Middle frontal gyrus (tissue), 1 donor: ENCODE results near the gene CDH23.

ENCODE experiments used
- DNase-seq: peaks from one replicate; pipeline ENCODE4 v3.0.0-alpha.2; 2015; ENCODE audit warnings: low spot score; ENCODE audit errors: extremely low spot score

Gene CDH23

GRCh38 chr10:71795248-71795647 is 398.5 kb downstream of the CDH23 start:
- DNase-seq: no peak

DNA sequence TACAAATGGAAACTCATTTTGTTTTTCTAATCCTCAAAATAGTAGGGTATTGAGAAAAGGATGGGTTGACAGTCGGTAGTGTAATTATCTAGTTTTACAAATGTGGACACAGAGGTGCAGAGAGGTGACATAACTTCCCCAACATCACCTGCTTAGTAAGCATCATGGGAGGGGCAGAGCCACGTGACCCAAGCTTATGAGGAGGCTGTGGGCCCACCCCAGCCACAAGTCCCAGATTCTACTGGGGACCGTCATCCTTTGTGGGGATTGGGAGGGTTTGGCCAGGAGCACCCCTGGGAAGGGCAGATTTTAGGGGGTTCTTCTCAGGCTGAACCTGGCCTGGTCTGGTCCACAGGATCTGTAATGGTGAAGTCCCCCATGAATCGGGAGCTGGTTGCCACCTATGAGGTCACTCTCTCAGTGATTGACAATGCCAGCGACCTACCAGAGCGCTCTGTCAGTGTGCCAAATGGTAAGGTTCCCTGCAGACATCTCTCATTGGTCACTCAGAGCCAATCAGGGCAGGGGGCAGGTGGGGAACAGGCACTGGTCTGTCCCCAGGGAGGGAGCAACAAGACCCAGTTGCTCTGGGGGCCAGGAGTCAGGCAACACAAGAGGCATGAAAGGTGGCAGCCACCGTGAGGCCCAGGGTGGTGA is 400.2 kb downstream of the CDH23 start:
- no peak for DNase-seq

- DNase-seq: no peak
These were observed 401.0 kb downstream of the CDH23 start for GRCh38 chr10:71797533-71798307.

GRCh38 chr10:71798308-71798624 is 401.5 kb downstream of the CDH23 start:
- DNase-seq: no peak

GRCh38 chr10:71799112-71799511 is 402.4 kb downstream of the CDH23 start:
- DNase-seq: no peak

DNA sequence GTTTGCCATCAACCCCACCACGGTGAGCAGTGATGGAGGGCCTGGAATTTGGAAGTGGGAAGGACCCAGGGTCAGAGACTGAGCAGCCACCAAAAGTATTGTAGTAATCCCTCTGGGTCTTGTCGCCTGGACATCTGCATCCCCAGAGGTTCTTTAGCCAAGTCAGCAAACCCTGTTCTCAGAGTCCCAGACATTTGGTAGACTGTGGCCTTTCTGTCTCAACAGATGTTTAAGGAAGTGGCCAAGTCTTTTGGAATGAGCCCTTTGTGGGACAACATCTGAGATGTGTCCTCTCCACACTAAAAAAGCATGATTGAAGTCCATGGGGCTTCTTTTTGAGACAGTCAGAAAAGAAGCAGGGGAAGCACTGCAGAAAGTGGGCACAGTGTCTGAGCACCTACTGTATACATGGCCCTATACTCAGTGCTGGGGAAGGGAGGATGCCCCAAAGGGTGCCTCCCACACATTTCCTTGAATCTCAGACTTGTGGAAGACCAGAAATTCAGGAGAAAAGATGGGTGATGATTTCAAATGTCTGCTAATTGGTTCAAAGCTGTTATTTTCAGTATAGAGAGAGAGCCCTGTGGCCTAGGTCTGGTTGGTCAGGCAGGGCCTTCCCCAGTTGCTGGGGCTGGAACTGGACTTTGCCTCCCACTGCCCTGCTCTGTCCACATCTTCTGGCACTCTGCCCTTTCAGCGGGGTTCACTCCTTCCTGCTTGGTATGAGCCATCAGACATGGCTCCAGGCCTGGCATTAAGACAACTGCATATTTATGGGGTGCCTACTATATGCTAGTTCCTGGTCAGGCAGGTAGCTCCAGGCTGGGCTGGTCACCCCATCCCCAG is 403.1 kb downstream of the CDH23 start:
- no peak for DNase-seq

DNA sequence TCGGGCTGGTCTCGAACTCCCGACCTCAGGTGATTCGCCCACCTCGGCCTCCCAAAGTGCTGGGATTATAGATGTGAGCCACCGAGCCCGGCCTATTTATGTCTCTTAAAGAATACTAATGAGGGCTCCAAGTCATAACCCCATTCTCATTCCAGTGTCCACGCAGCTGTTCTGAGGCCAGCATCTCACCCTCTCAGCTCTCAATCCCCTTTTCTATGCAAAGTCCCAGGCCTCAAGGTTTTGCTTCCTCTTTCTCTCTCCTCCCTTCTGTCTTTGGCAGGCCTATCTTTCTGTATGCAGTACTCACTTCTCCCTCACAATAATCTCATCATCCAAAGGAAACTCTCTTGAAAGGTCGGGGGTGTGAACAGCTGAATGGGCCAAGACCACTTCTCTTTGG is 404.6 kb downstream of the CDH23 start:
- DNase-seq: no peak

DNA sequence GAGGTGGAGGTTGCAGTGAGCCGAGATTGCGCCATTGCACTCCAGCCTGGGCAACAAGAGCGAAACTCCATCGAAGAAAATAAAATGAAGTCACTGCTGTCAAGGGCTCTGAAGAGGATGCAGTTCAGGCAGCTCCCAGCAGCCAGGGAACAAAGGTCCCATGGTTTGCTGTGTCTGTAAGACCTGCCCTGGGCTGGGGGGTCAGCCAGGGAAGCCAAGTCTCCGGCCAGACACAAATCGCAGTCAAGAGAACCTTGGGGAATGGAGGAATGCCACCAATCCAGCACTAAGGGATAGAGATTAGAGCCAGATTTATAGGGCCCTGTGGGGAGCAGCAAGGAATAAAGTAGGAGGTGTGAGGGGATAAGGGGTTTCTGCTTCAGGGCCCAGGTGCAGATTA is 405.5 kb downstream of the CDH23 start:
- DNase-seq: no peak

GRCh38 chr10:71802715-71803488 is 406.2 kb downstream of the CDH23 start:
- DNase-seq: no peak

DNA sequence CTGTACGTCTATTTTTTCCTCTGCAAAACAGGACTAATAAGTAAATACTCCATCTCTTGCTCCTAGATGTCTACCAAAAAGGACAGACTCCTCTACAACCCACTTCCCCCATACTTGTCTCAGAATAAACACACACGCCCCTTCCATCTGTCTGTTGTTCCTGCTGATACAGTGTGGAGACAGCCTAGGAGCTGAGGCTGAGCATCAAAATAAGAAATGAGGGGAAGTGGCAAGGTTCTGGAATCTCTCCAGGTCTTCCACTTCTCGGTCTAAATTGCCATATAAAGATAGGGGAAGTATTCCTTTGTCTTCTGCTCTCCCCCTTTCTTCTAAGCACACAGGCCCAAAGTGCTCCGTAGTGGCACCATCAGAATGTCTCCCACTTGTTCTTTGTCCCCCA is 407.4 kb downstream of the CDH23 start:
- DNase-seq: no peak

DNA sequence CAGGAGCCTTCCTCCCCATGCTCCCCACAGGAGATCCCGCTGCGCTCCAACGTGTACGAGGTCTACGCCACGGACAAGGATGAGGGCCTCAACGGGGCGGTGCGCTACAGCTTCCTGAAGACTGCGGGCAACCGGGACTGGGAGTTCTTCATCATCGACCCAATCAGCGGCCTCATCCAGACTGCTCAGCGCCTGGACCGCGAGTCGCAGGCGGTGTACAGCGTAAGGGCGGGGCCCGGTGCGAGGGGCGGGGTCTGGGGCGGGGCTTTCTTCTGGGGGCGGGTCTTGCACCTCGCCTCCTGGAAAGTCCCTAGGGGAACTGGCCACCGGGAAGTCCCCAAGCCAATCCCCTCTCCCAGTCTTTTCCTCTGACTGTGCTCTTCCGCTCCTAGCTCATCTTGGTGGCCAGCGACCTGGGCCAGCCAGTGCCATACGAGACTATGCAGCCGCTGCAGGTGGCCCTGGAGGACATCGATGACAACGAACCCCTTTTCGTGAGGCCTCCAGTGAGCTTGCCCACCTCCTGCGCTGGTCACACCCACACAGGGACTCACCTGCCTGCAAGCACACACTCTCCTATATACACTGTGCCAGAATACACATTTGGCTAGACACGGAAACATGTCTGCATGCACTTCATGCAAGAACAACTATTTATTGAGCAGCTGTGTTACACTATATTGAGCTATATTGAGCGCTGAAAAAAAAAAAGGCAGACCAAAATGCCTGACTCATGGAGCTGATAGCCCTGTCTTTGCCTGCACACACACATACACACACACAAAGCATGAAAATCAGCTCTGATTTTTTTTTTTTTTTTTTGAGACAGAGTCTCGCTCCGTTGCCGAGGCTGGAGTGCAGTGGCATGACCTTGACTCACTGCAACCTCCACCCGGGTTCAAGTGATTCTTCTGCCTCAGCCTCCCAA is 409.3 kb downstream of the CDH23 start:
- no peak for DNase-seq

DNA sequence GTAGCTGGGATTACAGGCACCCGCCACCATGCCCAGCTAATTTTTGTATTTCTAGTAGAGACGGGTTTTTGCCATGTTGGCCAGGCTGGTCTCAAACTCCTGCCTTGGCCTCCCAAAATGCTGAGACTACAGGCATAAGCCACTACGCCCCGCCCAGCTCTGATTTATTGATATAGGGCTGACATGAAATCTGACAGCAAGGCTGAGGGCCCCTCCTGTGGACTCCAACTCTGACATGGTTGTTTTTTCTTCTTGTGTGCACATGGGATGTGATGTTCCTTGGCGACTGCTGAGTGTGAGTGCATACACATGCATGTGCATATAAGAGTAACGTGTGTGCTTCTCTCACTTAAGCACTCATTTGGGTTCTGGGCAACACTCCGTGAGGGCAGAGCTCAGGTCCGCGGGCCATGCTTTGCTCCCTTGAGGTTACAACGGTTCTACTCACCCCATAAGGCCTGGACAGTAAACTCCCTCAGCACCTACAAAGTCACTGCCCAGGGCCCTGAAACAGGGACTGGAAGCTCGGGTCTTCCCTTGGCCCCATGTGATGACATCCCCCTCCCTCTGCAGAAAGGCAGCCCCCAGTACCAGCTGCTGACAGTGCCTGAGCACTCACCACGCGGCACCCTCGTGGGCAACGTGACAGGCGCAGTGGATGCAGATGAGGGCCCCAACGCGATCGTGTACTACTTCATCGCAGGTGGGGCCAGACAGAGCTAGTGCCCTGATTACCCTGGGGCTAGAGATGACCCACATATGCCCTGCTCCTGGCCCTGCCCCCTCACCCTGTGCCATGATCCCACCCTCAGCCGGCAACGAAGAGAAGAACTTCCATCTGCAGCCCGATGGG is 410.2 kb downstream of the CDH23 start:
- no peak for DNase-seq

DNA sequence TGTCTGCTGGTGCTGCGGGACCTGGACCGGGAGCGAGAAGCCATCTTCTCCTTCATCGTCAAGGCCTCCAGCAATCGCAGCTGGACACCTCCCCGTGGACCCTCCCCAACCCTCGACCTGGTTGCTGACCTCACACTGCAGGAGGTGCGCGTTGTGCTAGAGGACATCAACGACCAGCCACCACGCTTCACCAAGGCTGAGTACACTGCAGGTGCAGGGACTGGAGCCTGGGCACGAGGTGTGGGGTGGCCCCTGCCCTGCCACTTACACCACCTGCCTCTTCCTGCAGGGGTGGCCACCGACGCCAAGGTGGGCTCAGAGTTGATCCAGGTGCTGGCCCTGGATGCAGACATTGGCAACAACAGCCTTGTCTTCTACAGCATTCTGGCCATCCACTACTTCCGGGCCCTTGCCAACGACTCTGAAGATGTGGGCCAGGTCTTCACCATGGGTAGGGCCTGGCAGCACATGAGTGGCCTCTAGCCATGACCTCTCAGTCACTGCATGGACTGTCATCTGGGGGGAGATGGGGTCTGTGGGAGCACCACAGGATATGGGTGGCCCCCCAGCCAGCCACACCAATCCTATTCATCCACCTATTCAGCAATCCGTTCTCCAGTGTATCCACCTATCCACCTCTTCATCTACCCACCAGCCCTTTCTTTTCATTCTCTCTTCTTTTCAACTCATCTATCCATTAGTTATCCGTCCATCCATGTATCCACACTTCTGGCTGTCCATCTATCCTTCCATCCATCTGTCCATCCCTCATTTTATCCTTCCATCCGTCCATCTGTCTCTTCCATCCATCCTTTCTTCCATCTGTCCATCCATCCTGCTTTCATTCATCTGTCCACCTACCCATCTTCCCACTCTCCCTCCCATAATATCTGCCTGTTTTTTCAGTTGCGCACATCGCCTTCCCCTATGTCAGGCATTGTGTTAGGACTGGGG is 411.1 kb downstream of the CDH23 start:
- no peak for DNase-seq

GRCh38 chr10:71809628-71810027 is 412.9 kb downstream of the CDH23 start:
- no peak for DNase-seq

DNA sequence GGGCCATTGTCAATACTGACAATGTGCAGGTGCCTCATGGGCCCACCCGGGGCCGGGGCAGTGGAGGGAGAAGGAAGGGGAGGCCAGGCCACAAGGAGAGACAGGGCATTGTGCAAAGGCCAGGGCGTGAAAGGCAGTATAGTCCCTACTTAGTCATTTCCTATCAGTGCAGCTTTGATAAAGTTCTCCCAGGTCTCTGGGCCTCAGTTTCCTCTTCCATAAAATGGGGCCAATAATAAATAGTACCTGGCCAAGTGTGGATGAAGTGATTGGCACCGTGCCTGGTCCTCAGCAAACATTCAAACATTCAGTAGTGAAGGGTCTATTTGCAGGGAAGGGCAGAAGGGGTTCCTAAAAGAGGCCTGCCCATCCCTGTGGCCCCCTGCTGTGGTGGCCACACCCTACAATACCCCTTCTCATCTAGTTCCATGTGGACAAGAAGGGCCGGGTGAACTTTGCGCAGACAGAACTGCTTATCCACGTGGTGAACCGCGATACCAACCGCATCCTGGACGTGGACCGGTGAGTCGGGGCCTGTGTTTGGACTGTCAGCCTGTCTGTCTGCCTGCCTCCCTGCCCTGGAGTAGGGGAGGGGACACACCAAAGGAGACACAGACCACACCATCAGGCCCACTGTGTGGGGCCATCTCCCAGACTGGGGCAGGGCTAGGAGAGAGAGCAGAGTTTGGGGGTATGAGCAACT is 413.5 kb downstream of the CDH23 start:
- no peak for DNase-seq

DNA sequence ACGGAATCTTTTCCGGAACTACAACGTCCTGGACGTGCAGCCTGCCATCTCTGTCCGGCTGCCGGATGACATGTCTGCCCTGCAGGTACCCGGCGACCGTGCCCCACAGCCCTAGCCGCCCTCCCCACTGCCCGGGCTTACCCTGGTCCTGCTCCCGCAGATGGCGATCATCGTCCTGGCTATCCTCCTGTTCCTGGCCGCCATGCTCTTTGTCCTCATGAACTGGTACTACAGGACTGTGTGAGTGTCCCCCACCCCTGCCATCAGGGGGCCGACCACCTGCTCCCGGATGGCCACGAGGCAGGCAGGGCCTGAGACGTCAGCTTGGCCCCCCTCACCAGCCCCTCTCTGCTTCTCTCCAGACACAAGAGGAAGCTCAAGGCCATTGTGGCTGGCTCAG is 414.6 kb downstream of the CDH23 start:
- no peak for DNase-seq

DNA sequence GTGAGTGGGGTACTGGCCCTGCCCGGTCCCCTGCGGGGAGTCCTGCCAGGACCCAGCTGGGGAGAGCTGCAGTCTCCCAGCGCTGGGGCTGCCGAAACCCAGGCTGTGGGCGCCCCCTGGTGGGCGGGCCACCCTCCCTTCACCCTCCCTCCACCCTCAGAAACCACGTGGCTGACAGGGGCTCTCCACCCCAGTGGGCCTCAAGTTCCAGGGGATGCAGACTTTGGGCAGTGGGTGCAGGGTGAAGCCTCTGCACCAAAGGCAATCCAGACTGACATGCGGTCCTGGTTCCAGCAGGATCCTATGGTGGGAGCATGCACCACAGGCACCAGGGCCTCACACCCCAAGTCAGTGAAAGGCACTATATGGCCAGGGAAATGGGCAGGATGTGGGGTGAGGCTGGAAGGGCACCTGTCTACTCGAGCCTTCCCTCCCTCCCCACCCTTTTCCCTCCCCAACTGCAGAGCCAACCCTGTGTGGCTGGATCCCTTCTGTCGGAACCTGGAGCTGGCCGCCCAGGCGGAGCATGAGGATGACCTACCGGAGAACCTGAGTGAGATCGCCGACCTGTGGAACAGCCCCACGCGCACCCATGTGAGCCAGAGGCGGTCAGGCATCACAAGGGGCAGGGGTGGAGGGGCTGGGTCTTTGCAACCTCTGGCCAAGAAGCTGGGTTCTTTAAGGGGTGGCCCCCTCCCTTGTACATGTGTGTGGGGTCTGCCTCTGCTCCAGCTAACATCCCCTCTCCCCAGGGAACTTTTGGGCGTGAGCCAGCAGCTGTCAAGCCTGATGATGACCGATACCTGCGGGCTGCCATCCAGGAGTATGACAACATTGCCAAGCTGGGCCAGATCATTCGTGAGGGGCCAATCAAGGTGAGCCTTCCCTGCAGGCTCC is 415.5 kb downstream of the CDH23 start:
- no peak for DNase-seq
